Measurements from ENCODE around the gene PDE4B.

The PDE4B gene

DNA sequence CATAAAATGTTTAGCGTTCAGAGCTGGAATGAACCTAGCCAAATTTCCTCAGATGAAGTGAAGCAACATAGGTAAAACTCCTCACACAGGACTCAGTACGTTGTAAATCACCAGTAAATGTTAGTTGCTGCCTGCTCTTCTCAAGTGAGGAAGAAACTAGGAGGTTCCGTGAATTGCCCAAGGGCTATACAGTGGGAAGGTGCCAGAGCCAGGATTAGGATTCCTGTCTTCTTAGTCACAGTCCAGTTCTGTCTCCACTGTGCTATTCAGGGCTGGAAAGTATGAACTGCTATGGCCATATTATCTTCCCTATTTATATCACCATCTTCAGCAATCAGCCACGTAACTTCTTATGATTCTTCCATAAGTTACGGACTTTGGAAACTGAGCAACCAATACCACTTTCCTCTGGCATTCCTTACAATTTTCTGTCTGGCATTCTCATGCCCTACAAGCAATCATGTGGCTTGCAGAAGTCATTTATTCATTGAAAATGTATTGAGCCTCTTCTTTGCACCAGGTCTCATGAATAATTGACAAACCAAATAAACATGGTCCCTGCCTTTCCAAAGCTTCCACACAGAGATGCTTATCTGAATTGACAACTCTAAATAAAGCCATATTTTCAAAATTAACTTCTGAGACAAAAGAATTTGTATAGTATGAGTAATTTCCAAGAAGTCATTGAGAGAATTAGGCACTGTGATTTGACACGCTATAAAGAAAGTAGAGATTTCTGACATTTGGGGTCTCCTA is 469.7 kb downstream of the PDE4B start:
- peak; percentile 86 for DNase-seq (ENCODE audit: low read depth)
- H3K4me3 ChIP-seq (replicated peaks; ENCODE audit: low read depth, low read length): no peak overlapping the region
- TF ChIP-seq, protein P1, sequence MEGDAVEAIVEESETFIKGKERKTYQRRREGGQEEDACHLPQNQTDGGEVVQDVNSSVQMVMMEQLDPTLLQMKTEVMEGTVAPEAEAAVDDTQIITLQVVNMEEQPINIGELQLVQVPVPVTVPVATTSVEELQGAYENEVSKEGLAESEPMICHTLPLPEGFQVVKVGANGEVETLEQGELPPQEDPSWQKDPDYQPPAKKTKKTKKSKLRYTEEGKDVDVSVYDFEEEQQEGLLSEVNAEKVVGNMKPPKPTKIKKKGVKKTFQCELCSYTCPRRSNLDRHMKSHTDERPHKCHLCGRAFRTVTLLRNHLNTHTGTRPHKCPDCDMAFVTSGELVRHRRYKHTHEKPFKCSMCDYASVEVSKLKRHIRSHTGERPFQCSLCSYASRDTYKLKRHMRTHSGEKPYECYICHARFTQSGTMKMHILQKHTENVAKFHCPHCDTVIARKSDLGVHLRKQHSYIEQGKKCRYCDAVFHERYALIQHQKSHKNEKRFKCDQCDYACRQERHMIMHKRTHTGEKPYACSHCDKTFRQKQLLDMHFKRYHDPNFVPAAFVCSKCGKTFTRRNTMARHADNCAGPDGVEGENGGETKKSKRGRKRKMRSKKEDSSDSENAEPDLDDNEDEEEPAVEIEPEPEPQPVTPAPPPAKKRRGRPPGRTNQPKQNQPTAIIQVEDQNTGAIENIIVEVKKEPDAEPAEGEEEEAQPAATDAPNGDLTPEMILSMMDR (IDR thresholded peaks at IDR 0.05; ENCODE audit: low read length, missing control alignments): no peak

GRCh38 chr1:66265268-66265667 is 472.6 kb downstream of the PDE4B start:
- no peak for DNase-seq (ENCODE audit: low read depth)
- H3K4me3 ChIP-seq (replicated peaks; ENCODE audit: low read depth, low read length): no peak overlapping the region
- TF ChIP-seq, protein P1 (IDR thresholded peaks at IDR 0.05; ENCODE audit: low read length, missing control alignments): no peak

DNA sequence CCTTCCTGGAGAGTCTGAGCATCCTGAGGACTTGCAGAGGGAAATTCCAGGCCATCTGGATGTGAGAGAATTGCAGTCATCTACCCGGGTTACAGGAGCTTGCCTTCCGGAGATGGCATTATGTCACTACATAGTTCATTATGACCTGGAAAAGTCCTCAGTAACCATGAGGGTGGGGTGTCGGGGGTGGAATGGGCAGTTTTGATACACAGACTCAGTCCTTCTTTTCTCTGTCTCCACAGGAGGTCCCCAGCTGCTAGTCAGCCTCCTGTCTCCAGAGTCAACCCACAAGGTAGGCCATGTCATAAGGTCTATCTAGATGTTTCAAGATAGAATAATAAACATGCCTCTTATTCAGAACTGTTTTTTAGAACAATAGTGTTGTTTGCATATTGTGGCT is 473.1 kb downstream of the PDE4B start:
- TF ChIP-seq, protein P1 (IDR thresholded peaks at IDR 0.05; ENCODE audit: low read length, missing control alignments): no peak
- peak; percentile 31 for DNase-seq (ENCODE audit: low read depth)

GRCh38 chr1:66266350-66266749 is 473.7 kb downstream of the PDE4B start:
- no peak overlapping the region for H3K4me3 ChIP-seq (replicated peaks; ENCODE audit: low read depth, low read length)

More for the DNA sequence above, 473.1 kb downstream of the PDE4B start:
- no peak overlapping the region for H3K4me3 ChIP-seq (replicated peaks; ENCODE audit: low read depth, low read length)

DNA sequence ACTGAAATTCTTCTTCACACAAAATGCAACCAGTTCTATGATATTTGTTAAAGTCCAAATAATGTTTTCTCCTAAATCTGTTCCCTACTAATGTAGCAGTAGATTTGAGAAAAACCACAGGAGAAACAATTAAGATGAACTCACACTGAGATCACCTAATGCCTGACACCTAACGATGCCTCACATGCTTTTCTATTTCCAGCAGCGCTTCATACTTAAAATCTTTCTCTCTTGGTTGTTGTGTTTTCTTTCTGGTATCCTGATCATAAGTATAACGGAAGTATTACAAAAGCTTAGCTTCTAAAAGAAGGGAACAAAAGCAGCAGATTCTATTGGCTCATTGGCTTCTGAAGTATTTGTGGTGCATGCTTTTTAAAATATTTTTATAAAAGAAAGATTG is 474.1 kb downstream of the PDE4B start:
- DNase-seq (ENCODE audit: low read depth): no peak
- H3K4me3 ChIP-seq (replicated peaks; ENCODE audit: low read depth, low read length): no peak overlapping the region
- TF ChIP-seq, protein P1 (IDR thresholded peaks at IDR 0.05; ENCODE audit: low read length, missing control alignments): no peak

More at GRCh38 chr1:66266350-66266749, 473.7 kb downstream of the PDE4B start:
- DNase-seq (ENCODE audit: low read depth): no peak
- TF ChIP-seq, protein P1 (IDR thresholded peaks at IDR 0.05; ENCODE audit: low read length, missing control alignments): no peak

DNA sequence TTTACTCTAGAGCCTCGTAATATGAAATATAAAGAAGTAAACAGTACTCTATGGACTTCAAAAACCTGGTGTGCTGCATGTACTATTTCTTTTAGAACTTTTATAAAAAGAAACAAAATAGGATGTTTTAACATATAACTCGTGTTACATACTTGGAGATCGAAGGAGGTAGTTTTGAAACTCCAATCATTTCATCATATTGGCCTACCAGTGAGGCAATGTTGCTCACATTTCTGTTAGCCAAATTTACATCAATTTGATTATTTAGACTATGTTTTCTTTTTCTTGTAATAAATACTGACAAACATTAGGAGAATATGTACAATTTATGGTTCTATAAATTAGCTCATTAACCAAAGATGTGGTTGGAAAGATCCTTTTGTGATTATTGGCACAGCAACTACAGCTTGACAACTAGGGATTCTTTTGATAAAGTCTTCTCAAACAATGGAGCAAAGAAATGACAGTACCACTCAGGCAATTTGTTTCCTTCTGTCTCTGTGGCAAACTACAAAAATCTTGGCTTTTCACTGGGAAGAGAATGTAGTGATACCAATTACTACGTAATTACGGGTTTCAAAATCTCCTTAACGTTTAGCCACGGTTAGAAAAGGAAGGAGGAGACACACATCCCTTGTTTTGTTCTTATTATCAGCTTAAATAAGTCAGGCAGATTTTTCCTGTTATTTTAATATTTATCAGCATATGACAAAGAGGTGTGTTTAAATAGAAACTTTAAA is 474.7 kb downstream of the PDE4B start:
- DNase-seq (ENCODE audit: low read depth): peak; percentile 73
- TF ChIP-seq, protein P1 (IDR thresholded peaks at IDR 0.05; ENCODE audit: low read length, missing control alignments): no peak
- no peak overlapping the region for H3K4me3 ChIP-seq (replicated peaks; ENCODE audit: low read depth, low read length)

All from fibroblast of pulmonary artery (primary cell).